Measurements from ENCODE around the gene EPSTI1.
A peak's percentile ranks its signal among the peaks of the same experiment; 100 is the strongest.

The EPSTI1 gene

DNA sequence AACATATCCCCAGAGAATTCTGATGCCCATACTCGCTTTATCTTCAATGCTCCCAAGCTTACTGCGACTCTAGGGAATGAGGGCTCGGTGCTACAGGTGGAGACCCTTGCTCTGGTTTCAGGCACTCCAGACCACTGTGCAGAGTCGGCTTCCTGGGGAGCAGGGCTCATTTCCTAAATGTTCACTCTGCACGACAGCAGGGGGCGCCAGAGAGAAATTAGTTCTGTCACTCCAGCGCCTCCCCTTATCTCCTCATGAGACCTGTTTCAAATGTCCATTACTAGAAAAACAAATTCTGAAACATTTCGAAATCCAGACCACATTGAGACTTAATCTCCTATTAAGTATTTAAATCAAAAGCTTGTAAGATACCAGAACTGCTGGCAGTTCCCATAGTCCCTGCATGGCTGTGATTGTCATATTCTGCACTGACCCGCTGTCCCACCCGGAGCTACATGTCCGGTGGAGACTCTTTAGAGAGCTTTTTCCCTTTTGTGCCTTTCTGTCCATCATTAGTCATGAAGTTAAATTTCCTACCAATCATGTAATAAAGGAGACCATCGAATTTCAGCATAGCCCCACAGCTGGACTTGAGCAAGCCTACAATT lies 22.4 kb downstream of the EPSTI1 start:
- peak; percentile 52 for DNase-seq

- DNase-seq, result no peak
Observed at GRCh38 chr13:42968906-42969305, 23.1 kb downstream of the EPSTI1 start.

DNA sequence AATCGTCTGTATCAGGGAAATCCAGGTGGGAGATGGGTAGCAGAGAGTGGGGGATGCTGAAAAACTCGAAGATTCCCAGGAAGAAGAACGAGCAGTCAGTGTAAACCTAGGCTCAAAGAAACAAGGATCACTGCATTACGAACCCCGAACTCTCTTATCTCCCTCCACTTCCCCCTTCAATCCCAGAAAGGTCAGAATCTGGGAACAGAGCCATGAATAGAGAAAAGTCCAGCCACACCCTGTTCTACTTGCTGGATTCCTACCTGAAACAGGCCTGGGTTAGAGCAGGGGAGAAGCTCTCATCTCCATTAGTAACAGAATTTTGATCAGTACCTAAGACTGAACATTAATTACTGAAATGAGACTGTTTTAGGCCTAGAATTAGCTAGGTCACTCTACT lies 24.4 kb downstream of the EPSTI1 start:
- DNase-seq, result no peak

DNA sequence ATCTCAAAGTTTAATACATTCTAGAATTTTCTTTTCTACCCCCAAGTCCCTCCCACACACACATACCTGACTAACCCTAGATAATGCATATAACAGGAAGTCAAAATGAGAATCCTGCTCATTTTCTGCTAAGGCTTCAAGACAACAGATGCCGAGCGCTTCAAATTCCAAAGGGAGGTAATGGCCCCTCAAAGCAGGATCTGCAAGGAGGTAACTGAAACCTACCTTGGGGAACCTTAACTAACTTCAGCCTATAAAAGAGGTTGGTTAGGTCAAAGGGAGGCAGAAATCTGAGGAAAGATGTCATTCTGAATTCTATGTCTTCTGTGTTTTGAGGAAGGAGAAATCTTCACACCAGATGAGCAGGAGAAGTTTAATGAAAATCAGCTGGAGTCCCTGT lies 26.8 kb downstream of the EPSTI1 start:
- no peak for DNase-seq

- no peak for DNase-seq
Observed at GRCh38 chr13:42964761-42965161, 27.3 kb downstream of the EPSTI1 start.

DNA sequence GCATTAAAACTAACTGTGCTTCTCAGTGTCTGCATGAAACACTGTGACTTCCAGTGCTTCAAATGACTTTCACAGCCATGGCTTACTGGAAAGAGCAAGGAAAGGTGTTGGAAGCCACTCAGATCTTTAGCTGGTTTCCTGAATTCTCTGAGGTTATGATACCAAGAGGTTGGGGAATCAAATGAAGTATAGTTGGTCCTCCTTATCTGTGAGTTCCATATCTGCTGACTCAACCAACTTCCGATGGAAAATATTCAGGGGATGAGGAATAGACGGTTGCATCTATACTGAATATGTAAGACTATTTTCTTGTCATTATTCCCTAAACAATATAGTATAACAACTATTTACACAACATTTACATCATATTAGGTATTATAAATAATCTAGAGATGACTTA lies 32.4 kb downstream of the EPSTI1 start:
- no peak for DNase-seq

DNA sequence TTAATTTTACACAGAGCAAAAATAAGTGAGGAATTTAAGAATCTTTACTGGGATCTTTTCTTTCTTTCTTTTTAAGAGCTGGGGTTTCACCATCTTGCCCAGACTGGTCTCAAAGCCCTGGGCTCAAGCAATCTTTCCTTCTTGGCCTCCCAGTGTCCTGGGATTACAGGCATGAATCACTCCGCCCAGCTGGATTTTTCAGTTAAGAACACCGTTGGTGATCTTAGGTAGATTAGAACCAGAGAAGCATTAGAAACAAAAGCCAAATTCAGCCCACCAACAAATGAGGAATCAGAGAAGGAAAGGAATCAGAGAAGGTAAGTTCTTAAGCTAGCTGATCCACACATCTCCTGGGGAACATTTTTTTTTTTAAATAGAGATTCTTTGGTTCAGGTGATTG lies 34.2 kb downstream of the EPSTI1 start:
- no peak for DNase-seq

GRCh38 chr13:42950181-42950580 lies 41.9 kb downstream of the EPSTI1 start:
- DNase-seq, result no peak

- no peak for DNase-seq
Observed at GRCh38 chr13:42947925-42948324, 44.1 kb downstream of the EPSTI1 start.

- no peak for DNase-seq
Observed at GRCh38 chr13:42946927-42947326, 45.1 kb downstream of the EPSTI1 start.

GRCh38 chr13:42929886-42930535 lies 62.0 kb downstream of the EPSTI1 start:
- no peak for DNase-seq

- DNase-seq, result no peak
Observed at GRCh38 chr13:42926555-42926954, 65.5 kb downstream of the EPSTI1 start.

- no peak for DNase-seq
Observed at GRCh38 chr13:42926043-42926442, 66.0 kb downstream of the EPSTI1 start.

GRCh38 chr13:42925626-42926025 lies 66.4 kb downstream of the EPSTI1 start:
- no peak for DNase-seq

- DNase-seq, result no peak
Observed at GRCh38 chr13:42924344-42924743, 67.7 kb downstream of the EPSTI1 start.

GRCh38 chr13:42907745-42908144 lies 84.3 kb downstream of the EPSTI1 start:
- DNase-seq, result no peak

- no peak for DNase-seq
Observed at GRCh38 chr13:42906257-42906656, 85.8 kb downstream of the EPSTI1 start.

DNA sequence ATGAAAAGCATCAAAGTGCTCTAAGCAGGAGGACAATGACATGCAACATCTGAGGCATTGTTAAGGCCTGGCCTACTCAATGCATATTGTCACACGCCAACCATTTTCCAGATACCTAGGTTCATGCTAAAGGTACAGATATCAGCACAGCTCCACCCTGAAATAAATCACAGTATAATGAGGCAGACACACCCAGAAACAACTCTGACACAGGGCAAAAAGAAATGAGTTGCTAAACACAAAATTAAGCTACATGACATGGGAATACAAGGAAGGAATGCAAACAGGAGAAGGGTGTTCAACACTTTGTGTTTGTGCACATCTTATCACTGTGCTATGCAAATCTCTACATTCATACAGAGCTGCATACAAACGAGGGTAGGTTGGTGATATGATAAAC lies 86.5 kb downstream of the EPSTI1 start:
- no peak for DNase-seq

DNA sequence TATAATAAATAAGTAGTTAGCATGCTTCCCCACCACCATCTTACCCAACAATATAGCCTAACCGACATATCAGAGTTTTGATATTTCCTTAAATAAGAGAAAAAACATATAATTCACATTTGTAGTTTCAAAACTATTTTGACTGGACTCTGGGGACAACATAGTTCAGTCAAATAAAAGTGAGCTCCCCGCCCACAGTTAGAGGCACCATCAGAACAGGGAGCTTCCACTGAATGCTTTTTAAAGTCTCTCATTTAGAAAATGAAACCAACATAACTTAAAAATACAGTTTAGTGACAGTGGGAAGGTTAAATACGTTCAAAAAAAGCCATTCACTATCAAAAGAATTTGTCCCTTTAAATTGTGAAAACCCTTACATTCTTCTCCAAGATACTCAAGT lies 92.8 kb downstream of the EPSTI1 start:
- no peak for DNase-seq

DNA sequence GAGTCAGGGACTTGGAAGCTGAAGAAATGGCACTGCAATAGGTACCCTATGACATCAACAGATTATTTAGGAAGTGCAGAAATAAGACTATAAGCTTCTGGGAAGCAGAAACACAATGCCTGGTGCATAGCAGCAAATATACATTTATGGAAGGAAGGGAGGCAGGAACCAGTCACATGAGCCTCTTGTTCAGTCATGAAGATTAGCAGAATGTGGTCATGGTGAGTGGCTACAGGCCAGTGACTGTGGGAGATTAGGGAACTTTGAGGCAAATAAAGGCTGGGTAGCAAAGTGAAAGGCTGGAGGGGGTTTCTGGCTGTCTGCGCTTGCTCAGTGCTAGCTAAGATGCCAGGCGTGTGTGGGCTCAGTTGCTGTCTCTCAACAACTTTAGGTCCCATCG lies 96.3 kb downstream of the EPSTI1 start:
- no peak for DNase-seq

DNA sequence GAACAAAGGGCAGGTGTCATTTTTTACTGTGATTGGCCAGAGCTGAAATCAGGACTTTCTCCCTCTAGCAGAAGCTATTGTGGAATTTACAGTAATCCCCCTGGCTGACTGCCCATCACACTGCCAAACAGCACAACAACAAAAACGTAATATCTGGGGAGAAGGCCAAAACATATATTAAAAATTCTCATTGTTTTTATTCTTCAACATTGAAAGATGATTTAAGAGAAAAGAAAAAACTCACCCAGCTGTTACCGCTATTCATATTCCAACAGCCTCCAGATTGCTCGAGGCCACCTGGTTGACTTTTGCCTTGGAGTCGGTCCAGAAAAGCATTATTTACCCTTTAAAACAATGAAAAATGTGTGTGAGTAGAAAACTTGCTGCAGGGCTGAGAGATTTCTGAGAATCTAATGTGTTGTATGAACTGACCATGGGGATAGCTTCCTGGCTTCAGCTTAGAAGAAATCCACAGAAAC lies 97.2 kb downstream of the EPSTI1 start:
- peak; percentile 58 for DNase-seq

DNA sequence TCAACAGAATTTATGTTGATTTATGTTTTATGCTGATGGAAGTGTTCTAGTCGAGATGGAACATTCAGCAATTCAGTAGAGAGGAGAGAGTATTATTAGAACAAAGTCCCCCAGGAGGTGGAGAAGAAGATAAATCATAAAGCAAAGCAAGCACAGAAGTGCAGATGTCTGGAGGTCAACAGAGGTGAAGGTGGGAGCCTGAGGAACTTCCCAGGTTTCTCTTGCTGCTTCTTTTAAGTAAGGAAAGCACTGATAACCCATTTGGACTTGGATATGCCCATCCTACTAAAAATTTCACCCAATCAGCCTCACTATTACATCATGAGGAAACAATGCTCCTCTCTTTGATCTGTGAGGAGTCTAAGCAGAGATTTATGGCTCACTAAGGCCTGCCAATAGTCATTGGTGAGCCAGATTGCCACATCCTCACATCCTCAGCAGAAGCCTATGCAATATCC lies 98.8 kb downstream of the EPSTI1 start:
- DNase-seq, result peak; percentile 82

- peak; percentile 76 for DNase-seq
Observed at GRCh38 chr13:42892760-42893159, 99.3 kb downstream of the EPSTI1 start.

DNA sequence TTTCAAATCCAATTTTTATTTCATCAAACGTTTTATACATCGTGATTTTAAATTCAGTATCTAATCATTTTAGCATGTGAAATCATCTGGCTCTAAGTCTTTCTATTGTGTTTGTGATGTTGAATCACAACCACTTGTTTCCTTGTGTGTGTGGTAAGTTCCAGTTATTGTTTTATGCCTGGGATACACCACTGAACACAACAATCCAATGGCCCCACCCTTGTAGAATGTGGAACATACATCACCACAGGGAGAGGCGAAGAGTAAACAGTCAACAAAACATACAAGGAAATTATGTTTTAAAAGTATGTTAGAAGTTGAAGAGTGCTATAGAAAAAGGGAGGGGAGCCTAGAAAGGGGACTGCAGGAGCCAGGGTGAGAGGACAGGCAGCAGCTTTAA lies 100.5 kb downstream of the EPSTI1 start:
- no peak for DNase-seq

- DNase-seq, result no peak
Observed at GRCh38 chr13:42885325-42885724, 106.7 kb downstream of the EPSTI1 start.
